H1 (cell line): Measurements from ENCODE around the gene SLC13A1. TPM values are rescaled to one million over a fixed set of nuclear protein-coding genes. Genes with fewer than 3 reads are reported as not detected.

ENCODE experiments used
- CTCF ChIA-PET: fragments of 300-600 bp; sonication (Branson Sonifier 250); formaldehyde crosslinking; loops from one replicate; lab custom pipeline; 2021; ENCODE audit not compliant: partially characterized antibody; lab: Charles Lee
- POLR2A ChIA-PET: fragments of 300-600 bp; sonication (Branson Sonifier 250); formaldehyde crosslinking; loops from one replicate; lab custom pipeline; 2021; ENCODE audit warnings: inconsistent platforms; ENCODE audit not compliant: partially characterized antibody; lab: Charles Lee
- DNase-seq, 2 experiments: peaks; one replicate each; pipeline versions ENCODE4 v3.0.0 to v3.0.0-alpha.2; 2010 to 2022; ENCODE audit warnings: low spot score in 2 of 2, low read depth in 1 of 2, mixed read lengths in 1 of 2
- FAIRE-seq: peaks from 2 replicates; lab custom pipeline; 2011; peaks lifted over from hg19 to GRCh38; lab: Jason Lieb, UNC
- H2AFZ ChIP-seq: 2 replicates; pipeline ENCODE4 v1.8.1; 2012; ENCODE audit warnings: low read length, inconsistent platforms
- H2AK5ac ChIP-seq: 2 replicates; pipeline ENCODE4 v1.6.1; 2013; ENCODE audit warnings: low read depth, low read length
- H2BK120ac ChIP-seq: replicated peaks from 2 replicates; pipeline ENCODE3; 2013; ENCODE audit warnings: low read depth, low read length, inconsistent platforms
- H2BK12ac ChIP-seq: 2 replicates; pipeline ENCODE4 v1.6.1; 2013; ENCODE audit warnings: low read depth, low read length
- H2BK15ac ChIP-seq: 2 replicates; pipeline ENCODE4 v1.6.1; 2013; ENCODE audit warnings: low read length
- H2BK20ac ChIP-seq: 2 replicates; pipeline ENCODE4 v1.6.1; 2013; ENCODE audit warnings: low read length
- H2BK5ac ChIP-seq: 2 replicates; pipeline ENCODE4 v1.6.1; 2013; ENCODE audit warnings: low read depth, low read length
- H3K14ac ChIP-seq: 2 replicates; pipeline ENCODE4 v1.6.1; 2013; ENCODE audit warnings: inconsistent platforms; ENCODE audit not compliant: insufficient read length
- H3K18ac ChIP-seq: 2 replicates; pipeline ENCODE4 v1.6.1; 2013; ENCODE audit warnings: low read length; ENCODE audit errors: extremely low read depth
- H3K23ac ChIP-seq: 2 replicates; pipeline ENCODE4 v1.6.1; 2013; ENCODE audit warnings: inconsistent platforms; ENCODE audit not compliant: insufficient read length
- H3K23me2 ChIP-seq: 2 replicates; pipeline ENCODE4 v1.6.1; 2013; ENCODE audit warnings: low read depth, low read length
- H3K27ac ChIP-seq: 2 replicates; pipeline ENCODE4 v1.6.1; 2011; ENCODE audit warnings: low read depth, low read length, inconsistent platforms
- H3K27me3 ChIP-seq, 4 experiments: replicated peaks in 1 of 4; 1 replicate in 1 of 4; 2 replicates in 3 of 4; pipeline versions ENCODE4 v1.6.1 to v1.8.1; 2011 to 2013; ENCODE audit warnings: low read length in 3 of 4, mild to moderate bottlenecking in 3 of 4, inconsistent platforms in 2 of 4, mixed read lengths in 2 of 4, moderate library complexity in 1 of 4; ENCODE audit not compliant: control insufficient read depth in 3 of 4, insufficient read depth in 3 of 4; ENCODE audit errors: extremely low read depth in 1 of 4
- H3K36me3 ChIP-seq, 4 experiments: 2 replicates each; pipeline versions ENCODE4 v1.6.1 to v1.8.1; 2011 to 2013; ENCODE audit warnings: mild to moderate bottlenecking in 4 of 4, low read length in 3 of 4, moderate library complexity in 2 of 4, control low read depth in 1 of 4, inconsistent platforms in 1 of 4; ENCODE audit not compliant: insufficient read depth in 4 of 4, control insufficient read depth in 2 of 4
- H3K4ac ChIP-seq: replicated peaks from 2 replicates; pipeline ENCODE3; 2013; ENCODE audit warnings: low read length, low read depth, mixed read lengths, inconsistent platforms; ENCODE audit not compliant: insufficient read length
- H3K4me1 ChIP-seq, 4 experiments: replicated peaks in 1 of 4; 1 replicate in 1 of 4; 2 replicates in 3 of 4; pipeline versions ENCODE4 v1.6.1 to v1.8.1; 2011 to 2013; ENCODE audit warnings: low read length in 3 of 4, inconsistent platforms in 2 of 4, mixed read lengths in 1 of 4; ENCODE audit not compliant: insufficient read depth in 4 of 4, control insufficient read depth in 3 of 4
- H3K4me2 ChIP-seq, 2 experiments: 2 replicates each; pipeline versions ENCODE4 v1.6.1 to v1.8.1; 2011 to 2013; ENCODE audit warnings: low read depth in 2 of 2, low read length in 2 of 2, control low read depth in 1 of 2, inconsistent platforms in 1 of 2, mild to moderate bottlenecking in 1 of 2; ENCODE audit not compliant: insufficient read depth in 1 of 2
- H3K4me3 ChIP-seq, 4 experiments: fragments of 200-600, 300-600 bp in 1 of 4; sonication (generic), shearing (Covaris generic), sonication (Bioruptor Twin) in 1 of 4; 2 replicates each; pipeline versions ENCODE4 v1.5.1 to v1.8.1; 2011 to 2016; ENCODE audit warnings: low read length in 4 of 4, low read depth in 3 of 4, control low read depth in 2 of 4, inconsistent platforms in 2 of 4, mild to moderate bottlenecking in 2 of 4, mixed read lengths in 1 of 4, moderate library complexity in 1 of 4; ENCODE audit not compliant: insufficient read depth in 2 of 4; ENCODE audit errors: extremely low read depth in 1 of 4
- H3K56ac ChIP-seq: replicated peaks from 2 replicates; pipeline ENCODE3; 2013; ENCODE audit warnings: low read depth, mild to moderate bottlenecking, mixed read lengths, low read length, inconsistent platforms; ENCODE audit not compliant: insufficient read length
- H3K79me1 ChIP-seq: 2 replicates; pipeline ENCODE4 v1.6.1; 2013; ENCODE audit warnings: low read depth, low read length, control low read depth
- H3K79me2 ChIP-seq, 2 experiments: 2 replicates each; pipeline versions ENCODE4 v1.6.1 to v1.8.1; 2012 to 2013; ENCODE audit warnings: low read length in 2 of 2, mild to moderate bottlenecking in 2 of 2, inconsistent platforms in 1 of 2; ENCODE audit not compliant: insufficient read depth in 2 of 2, control insufficient read depth in 1 of 2
- H3K9ac ChIP-seq, 4 experiments: replicated peaks in 1 of 4; 1 replicate in 1 of 4; 2 replicates in 3 of 4; pipeline versions ENCODE4 v1.6.1 to v1.8.1; 2011 to 2013; ENCODE audit warnings: low read depth in 3 of 4, low read length in 3 of 4, control low read depth in 2 of 4, mild to moderate bottlenecking in 2 of 4, moderate library complexity in 2 of 4, inconsistent platforms in 1 of 4; ENCODE audit errors: extremely low read depth in 1 of 4
- H3K9me3 ChIP-seq, 2 experiments: 2 replicates each; pipeline versions ENCODE4 v1.6.1 to v1.8.1; 2012 to 2013; ENCODE audit warnings: mild to moderate bottlenecking in 2 of 2, moderate library complexity in 2 of 2, control low read depth in 1 of 2, inconsistent platforms in 1 of 2, low read depth in 1 of 2, low read length in 1 of 2, mixed read lengths in 1 of 2; ENCODE audit not compliant: insufficient read depth in 2 of 2
- H4K20me1 ChIP-seq, 2 experiments: replicated peaks in 1 of 2; 2 replicates each; pipeline versions ENCODE3 to v1.8.1; 2011 to 2013; ENCODE audit warnings: inconsistent platforms in 2 of 2, low read length in 2 of 2, mild to moderate bottlenecking in 1 of 2; ENCODE audit not compliant: insufficient read depth in 2 of 2, control insufficient read depth in 1 of 2
- H4K5ac ChIP-seq: 2 replicates; pipeline ENCODE4 v1.6.1; 2013; ENCODE audit warnings: low read length, low read depth, mixed read lengths, inconsistent platforms; ENCODE audit not compliant: insufficient read length
- H4K8ac ChIP-seq: 2 replicates; pipeline ENCODE4 v1.8.0; 2013; ENCODE audit warnings: mild to moderate bottlenecking, moderate library complexity, low read length, inconsistent platforms; ENCODE audit not compliant: insufficient read depth; ENCODE audit errors: extremely low read depth
- H4K91ac ChIP-seq: replicated peaks from 2 replicates; pipeline ENCODE3; 2013; ENCODE audit warnings: low read length, mixed read lengths, inconsistent platforms; ENCODE audit not compliant: insufficient read length
- CHD2 ChIP-seq: IDR thresholded peaks from 2 replicates; pipeline ENCODE4 v1.6.1; 2012; ENCODE audit warnings: low read length, improper control_type of control experiment
- WGBS, 2 experiments: shearing (Covaris generic) in 1 of 2; methylation state at CpG; one replicate each; pipeline versions ENCODE4 v1.1.6 to v1.1.7; 2013 to 2015; ENCODE audit warnings: low lambda C conversion rate in 2 of 2, mixed read lengths in 2 of 2, inconsistent platforms in 1 of 2, low coverage in 1 of 2, missing lambda C conversion rate in 1 of 2; ENCODE audit not compliant: insufficient replicate concordance in 2 of 2, insufficient coverage in 1 of 2, insufficient read length in 1 of 2; ENCODE audit errors: extremely low coverage in 1 of 2, missing lambda C conversion rate in 1 of 2; 5-methylcytosine and 5-hydroxymethylcytosine counted together
- polyA plus RNA-seq, 7 experiments: library from polyadenylated mRNA; depleted of rRNA in 3 of 7; stranded (reverse) in 5 of 7; unstranded in 2 of 7; fragments of >200 nt in 5 of 7; fragments of 200-250 nt in 2 of 7; gene quantifications; 1 replicate in 5 of 7; 2 replicates in 1 of 7; 4 replicates in 1 of 7; pipeline versions ENCODE4 v1.2.1 to v1.2.3, GENCODE V29; 2011 to 2013; ENCODE audit warnings: missing spikeins in 2 of 7, mixed read lengths in 2 of 7
- total RNA-seq: library from RNA; stranded (reverse); fragmentation: NEBNext Ultra II Directional; extraction: Animal tissue kit (Norgen Biotek cat#: 25700); gene quantifications from 2 replicates; pipeline ENCODE4 v1.2.1, GENCODE V29; 2021

The SLC13A1 gene
- total and polyA plus RNA-seq, 2 of the 8 experiments (the other 6 are each of a cell fraction or from before 2014, with no cell fraction given) = not detected

- Histone ChIP-seq H3K18ac (no peak overlapping the region), H4K20me1 (no peaks in the 10 kb centered on the region), H3K23me2 (no peaks in the 10 kb centered on the region), H3K4me1 (no peaks in the 10 kb centered on the region), H4K91ac (no peak overlapping the region), H3K27ac (no peak overlapping the region), H4K5ac (no peak overlapping the region), H2BK20ac (no peak overlapping the region), H2AK5ac (no peak overlapping the region), H3K36me3 (no peaks in the 10 kb centered on the region), H3K9me3 (no peaks in the 10 kb centered on the region), H3K56ac (no peak overlapping the region), H3K23ac (no peak overlapping the region), H2BK15ac (no peak overlapping the region), H4K8ac (no peak overlapping the region), H2BK12ac (no peak overlapping the region), H2AFZ (no peak overlapping the region), H2BK120ac (no peak overlapping the region), H3K4me3 (no peak overlapping the region), H3K27me3 (peaks cover 0 to 1% (median 0%) of the 10 kb centered on the region in 4 experiments; a peak in 1 of 7 replicates), H3K79me2 (no peaks in the 10 kb centered on the region), H3K14ac (no peak overlapping the region), H2BK5ac (no peak overlapping the region), H3K79me1 (no peaks in the 10 kb centered on the region), H3K4ac (no peak overlapping the region), H3K9ac (no peak overlapping the region), H3K4me2 (no peak overlapping the region)
- DNase-seq (no peak), FAIRE-seq (no peak)
- no peak for TF ChIP-seq CHD2
- ChIA-PET CTCF (interaction anchor here (1.1 kb wide), 1 partner anchor 56 kb away, joined by 3 read pairs; no protein-coding TSS in a partner anchor), POLR2A (no interaction called here)
- WGBS, 2 experiments = 66% methylated on average over 2 of the region's 2 CpGs; no CpG with 5 or more reads in 1 of the 2 experiments
These were observed 73.1 kb downstream of the SLC13A1 start for GRCh38 chr7:123126691-123127090.
